Activated T-cell treated with anti-CD3 and anti-CD28 coated beads for 4 hours (primary cell): ENCODE data around the gene MAPK11.

Source experiments
- DNase-seq: peaks from one replicate; pipeline ENCODE4 v3.0.0-alpha.2; 2020

Gene MAPK11

GRCh38 chr22:50293441-50294318 lies 23.5 kb upstream of the MAPK11 start:
- DNase-seq: no peak

GRCh38 chr22:50292643-50293440 lies 22.7 kb upstream of the MAPK11 start:
- no peak for DNase-seq

GRCh38 chr22:50289942-50290630 lies 19.9 kb upstream of the MAPK11 start:
- DNase-seq: no peak

- DNase-seq: no peak
Measured at GRCh38 chr22:50289151-50289941, 19.2 kb upstream of the MAPK11 start.

GRCh38 chr22:50287731-50288130 lies 17.6 kb upstream of the MAPK11 start:
- no peak for DNase-seq

- no peak for DNase-seq
Measured at GRCh38 chr22:50286701-50287318, 16.6 kb upstream of the MAPK11 start.

GRCh38 chr22:50286275-50286674 lies 16.1 kb upstream of the MAPK11 start:
- DNase-seq: no peak

- no peak for DNase-seq
Measured at GRCh38 chr22:50285568-50286229, 15.5 kb upstream of the MAPK11 start.

- no peak for DNase-seq
Measured at GRCh38 chr22:50284479-50284878, 14.3 kb upstream of the MAPK11 start.

- DNase-seq: no peak
Measured at GRCh38 chr22:50283821-50284220, 13.6 kb upstream of the MAPK11 start.

- no peak for DNase-seq
Measured at GRCh38 chr22:50282361-50283155, 12.4 kb upstream of the MAPK11 start.

GRCh38 chr22:50281957-50282356 lies 11.8 kb upstream of the MAPK11 start:
- DNase-seq: no peak

- no peak for DNase-seq
Measured at GRCh38 chr22:50281384-50281760, 11.2 kb upstream of the MAPK11 start.

GRCh38 chr22:50280708-50281383 lies 10.7 kb upstream of the MAPK11 start:
- no peak for DNase-seq

- DNase-seq: no peak
Measured at GRCh38 chr22:50280022-50280707, 10.0 kb upstream of the MAPK11 start.

- DNase-seq: no peak
Measured at GRCh38 chr22:50278956-50279619, 8.9 kb upstream of the MAPK11 start.

GRCh38 chr22:50278461-50278860 lies 8.3 kb upstream of the MAPK11 start:
- DNase-seq: no peak

- no peak for DNase-seq
Measured at GRCh38 chr22:50277761-50278160, 7.6 kb upstream of the MAPK11 start.

- no peak for DNase-seq
Measured at GRCh38 chr22:50276143-50276542, 6.0 kb upstream of the MAPK11 start.
